GM12878 (cell line): Measurements from ENCODE around the gene DIAPH1. TPM values are rescaled to one million over a fixed set of nuclear protein-coding genes. Genes with fewer than 3 reads are reported as not detected.

Experiments used
- EGR1 ChIP-seq, 2 experiments: IDR thresholded peaks; 1 replicate in 1 of 2; 2 replicates in 1 of 2; pipeline ENCODE4 v1.6.1; 2011 to 2012; ENCODE audit warnings: low read depth in 2 of 2, low read length in 2 of 2, borderline replicate concordance in 1 of 2, mild to moderate bottlenecking in 1 of 2, moderate library complexity in 1 of 2
- HDGF ChIP-seq: fragments of 450-650 bp; IDR thresholded peaks from 2 replicates; pipeline ENCODE4 v1.6.1; 2016; ENCODE audit warnings: antibody characterized with exemption
- HSF1 ChIP-seq: fragments of 150-350 bp; IDR thresholded peaks from 2 replicates; pipeline ENCODE4 v1.6.1; 2014; ENCODE audit warnings: mild to moderate bottlenecking, low read depth, low read length
- JUNB ChIP-seq: IDR thresholded peaks from 2 replicates; pipeline ENCODE4 v1.6.1; 2016; ENCODE audit warnings: antibody characterized with exemption, mild to moderate bottlenecking
- NFIC ChIP-seq: IDR thresholded peaks from 2 replicates; pipeline ENCODE4 v1.6.1; 2012; ENCODE audit warnings: low read depth, mild to moderate bottlenecking, inconsistent platforms, low read length, moderate library complexity
- NR2F1 ChIP-seq: fragments of 450-650 bp; conservative IDR thresholded peaks from 2 replicates; pipeline ENCODE4 v1.6.1; 2017; ENCODE audit warnings: mild to moderate bottlenecking
- POLR2A ChIP-seq: IDR thresholded peaks from 2 replicates; pipeline ENCODE4 v1.6.1; 2011; ENCODE audit warnings: low read depth, mild to moderate bottlenecking, low read length
- POLR2AphosphoS5 ChIP-seq: IDR thresholded peaks from 2 replicates; pipeline ENCODE4 v1.6.1; 2011; ENCODE audit warnings: mild to moderate bottlenecking, low read length, inconsistent platforms
- POU2F2 ChIP-seq: IDR thresholded peaks from 3 replicates; pipeline ENCODE4 v1.6.1; 2011; ENCODE audit warnings: low read depth, mild to moderate bottlenecking, low read length, borderline replicate concordance
- RBBP5 ChIP-seq: fragments of 200-600 bp; sonication (generic); conservative IDR thresholded peaks from 2 replicates; pipeline ENCODE4 v1.6.1; 2016
- SMARCA5 ChIP-seq: fragments of 450-650 bp; IDR thresholded peaks from 2 replicates; pipeline ENCODE4 v1.6.1; 2017; ENCODE audit warnings: mild to moderate bottlenecking
- SP1 ChIP-seq: IDR thresholded peaks from one replicate; pipeline ENCODE4 v1.6.1; 2011; ENCODE audit warnings: low read depth, low read length
- SPI1 ChIP-seq: IDR thresholded peaks from 2 replicates; pipeline ENCODE4 v1.6.1; 2011; ENCODE audit warnings: low read depth, mild to moderate bottlenecking, low read length, moderate library complexity, borderline replicate concordance; ENCODE audit not compliant: insufficient read depth
- SUZ12 ChIP-seq: fragments of 200-600 bp; sonication (generic); IDR thresholded peaks from one replicate; pipeline ENCODE4 v1.6.1; 2018; ENCODE audit warnings: antibody characterized with exemption, mild to moderate bottlenecking; ENCODE audit not compliant: unreplicated experiment
- USF2 ChIP-seq: IDR thresholded peaks from 2 replicates; pipeline ENCODE4 v1.6.1; 2011; ENCODE audit warnings: low read depth, low read length, improper control_type of control experiment, borderline replicate concordance
- ZBED1 ChIP-seq: IDR thresholded peaks from 2 replicates; pipeline ENCODE4 v1.6.1; 2016; ENCODE audit warnings: borderline replicate concordance
- polyA plus RNA-seq, 11 experiments: library from polyadenylated mRNA; depleted of rRNA in 4 of 11; unstranded in 6 of 11; stranded (reverse) in 5 of 11; fragments of >200 nt; fragmentation: Nextera tagmentation in 4 of 11; fragmentation: Illumina TruSeq in 1 of 11; extraction: Ambion mirVana in 4 of 11; extraction: Trizol in 1 of 11; gene quantifications; 1 replicate in 1 of 11; 2 replicates in 10 of 11; pipeline versions ENCODE4 v1.2.1 to v1.2.3, GENCODE V29; 2011 to 2016; ENCODE audit warnings: inconsistent platforms in 2 of 11, missing spikeins in 2 of 11, low read depth in 1 of 11
- total RNA-seq, 4 experiments: library from RNA; depleted of rRNA in 3 of 4; stranded (reverse); fragments of >200 nt in 3 of 4; fragmentation: Illumina TruSeq in 1 of 4; extraction: Trizol in 1 of 4; gene quantifications; 2 replicates each; pipeline versions ENCODE4 v1.2.1 to v1.2.3, GENCODE V29; 2013 to 2021
- TF ChIP-seq, protein P1 (sequence below): fragments of 450-650 bp; IDR thresholded peaks from 2 replicates; pipeline ENCODE4 v1.6.1; 2016; ENCODE audit warnings: mild to moderate bottlenecking
- TF ChIP-seq, protein P2 (sequence below): fragments of 450-650 bp; IDR thresholded peaks from 2 replicates; pipeline ENCODE4 v1.6.1; 2016; ENCODE audit warnings: mild to moderate bottlenecking, moderate library complexity, borderline replicate concordance
- TF ChIP-seq, protein P3 (sequence below): fragments of 450-650 bp; IDR thresholded peaks from 2 replicates; pipeline ENCODE4 v1.6.1; 2018; ENCODE audit warnings: borderline replicate concordance, mild to moderate bottlenecking; ENCODE audit not compliant: partially characterized antibody
- TF ChIP-seq, protein P4 (sequence below): IDR thresholded peaks from 2 replicates; pipeline ENCODE4 v1.6.1; 2012; ENCODE audit warnings: low read length, inconsistent platforms

DIAPH1 gene
- total and polyA plus RNA-seq, 10 of the 15 experiments (the other 5 are each of a cell fraction or from before 2014, with no cell fraction given): 37.8 to 168 (median 59.0) TPM

- TF ChIP-seq SP1 (no peak), SUZ12 (no peak), ZBED1 (no peak), SMARCA5 (0 out of 2 replicates have a peak, but pooled peaks have one; percentile 52), POU2F2 (peak; percentile 23; the same call in 1 of the 3 replicates), USF2 (no peak), JUNB (no peak), HSF1 (no peak), SPI1 (no peak), EGR1 (IDR thresholded peaks at IDR 0.05; ENCODE audit: borderline replicate concordance in 1 of 2, low read depth in 2 of 2, low read length in 2 of 2) (no peak), NFIC (no peak), POLR2AphosphoS5 (no peak), NR2F1 (no peak), HDGF (no peak), POLR2A (0 out of 2 replicates have a peak, but pooled peaks have one; percentile 32), RBBP5 (no peak)
- TF ChIP-seq, protein P1, sequence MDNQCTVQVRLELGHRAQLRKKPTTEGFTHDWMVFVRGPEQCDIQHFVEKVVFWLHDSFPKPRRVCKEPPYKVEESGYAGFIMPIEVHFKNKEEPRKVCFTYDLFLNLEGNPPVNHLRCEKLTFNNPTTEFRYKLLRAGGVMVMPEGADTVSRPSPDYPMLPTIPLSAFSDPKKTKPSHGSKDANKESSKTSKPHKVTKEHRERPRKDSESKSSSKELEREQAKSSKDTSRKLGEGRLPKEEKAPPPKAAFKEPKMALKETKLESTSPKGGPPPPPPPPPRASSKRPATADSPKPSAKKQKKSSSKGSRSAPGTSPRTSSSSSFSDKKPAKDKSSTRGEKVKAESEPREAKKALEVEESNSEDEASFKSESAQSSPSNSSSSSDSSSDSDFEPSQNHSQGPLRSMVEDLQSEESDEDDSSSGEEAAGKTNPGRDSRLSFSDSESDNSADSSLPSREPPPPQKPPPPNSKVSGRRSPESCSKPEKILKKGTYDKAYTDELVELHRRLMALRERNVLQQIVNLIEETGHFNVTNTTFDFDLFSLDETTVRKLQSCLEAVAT: peak; percentile 96
- TF ChIP-seq, protein P2, sequence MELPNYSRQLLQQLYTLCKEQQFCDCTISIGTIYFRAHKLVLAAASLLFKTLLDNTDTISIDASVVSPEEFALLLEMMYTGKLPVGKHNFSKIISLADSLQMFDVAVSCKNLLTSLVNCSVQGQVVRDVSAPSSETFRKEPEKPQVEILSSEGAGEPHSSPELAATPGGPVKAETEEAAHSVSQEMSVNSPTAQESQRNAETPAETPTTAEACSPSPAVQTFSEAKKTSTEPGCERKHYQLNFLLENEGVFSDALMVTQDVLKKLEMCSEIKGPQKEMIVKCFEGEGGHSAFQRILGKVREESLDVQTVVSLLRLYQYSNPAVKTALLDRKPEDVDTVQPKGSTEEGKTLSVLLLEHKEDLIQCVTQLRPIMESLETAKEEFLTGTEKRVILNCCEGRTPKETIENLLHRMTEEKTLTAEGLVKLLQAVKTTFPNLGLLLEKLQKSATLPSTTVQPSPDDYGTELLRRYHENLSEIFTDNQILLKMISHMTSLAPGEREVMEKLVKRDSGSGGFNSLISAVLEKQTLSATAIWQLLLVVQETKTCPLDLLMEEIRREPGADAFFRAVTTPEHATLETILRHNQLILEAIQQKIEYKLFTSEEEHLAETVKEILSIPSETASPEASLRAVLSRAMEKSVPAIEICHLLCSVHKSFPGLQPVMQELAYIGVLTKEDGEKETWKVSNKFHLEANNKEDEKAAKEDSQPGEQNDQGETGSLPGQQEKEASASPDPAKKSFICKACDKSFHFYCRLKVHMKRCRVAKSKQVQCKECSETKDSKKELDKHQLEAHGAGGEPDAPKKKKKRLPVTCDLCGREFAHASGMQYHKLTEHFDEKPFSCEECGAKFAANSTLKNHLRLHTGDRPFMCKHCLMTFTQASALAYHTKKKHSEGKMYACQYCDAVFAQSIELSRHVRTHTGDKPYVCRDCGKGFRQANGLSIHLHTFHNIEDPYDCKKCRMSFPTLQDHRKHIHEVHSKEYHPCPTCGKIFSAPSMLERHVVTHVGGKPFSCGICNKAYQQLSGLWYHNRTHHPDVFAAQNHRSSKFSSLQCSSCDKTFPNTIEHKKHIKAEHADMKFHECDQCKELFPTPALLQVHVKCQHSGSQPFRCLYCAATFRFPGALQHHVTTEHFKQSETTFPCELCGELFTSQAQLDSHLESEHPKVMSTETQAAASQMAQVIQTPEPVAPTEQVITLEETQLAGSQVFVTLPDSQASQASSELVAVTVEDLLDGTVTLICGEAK: no peak
- TF ChIP-seq, protein P3, sequence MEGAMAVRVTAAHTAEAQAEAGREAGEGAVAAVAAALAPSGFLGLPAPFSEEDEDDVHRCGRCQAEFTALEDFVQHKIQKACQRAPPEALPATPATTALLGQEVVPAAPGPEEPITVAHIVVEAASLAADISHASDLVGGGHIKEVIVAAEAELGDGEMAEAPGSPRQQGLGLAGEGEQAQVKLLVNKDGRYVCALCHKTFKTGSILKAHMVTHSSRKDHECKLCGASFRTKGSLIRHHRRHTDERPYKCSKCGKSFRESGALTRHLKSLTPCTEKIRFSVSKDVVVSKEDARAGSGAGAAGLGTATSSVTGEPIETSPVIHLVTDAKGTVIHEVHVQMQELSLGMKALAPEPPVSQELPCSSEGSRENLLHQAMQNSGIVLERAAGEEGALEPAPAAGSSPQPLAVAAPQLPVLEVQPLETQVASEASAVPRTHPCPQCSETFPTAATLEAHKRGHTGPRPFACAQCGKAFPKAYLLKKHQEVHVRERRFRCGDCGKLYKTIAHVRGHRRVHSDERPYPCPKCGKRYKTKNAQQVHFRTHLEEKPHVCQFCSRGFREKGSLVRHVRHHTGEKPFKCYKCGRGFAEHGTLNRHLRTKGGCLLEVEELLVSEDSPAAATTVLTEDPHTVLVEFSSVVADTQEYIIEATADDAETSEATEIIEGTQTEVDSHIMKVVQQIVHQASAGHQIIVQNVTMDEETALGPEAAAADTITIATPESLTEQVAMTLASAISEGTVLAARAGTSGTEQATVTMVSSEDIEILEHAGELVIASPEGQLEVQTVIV: no peak
- TF ChIP-seq, protein P4, sequence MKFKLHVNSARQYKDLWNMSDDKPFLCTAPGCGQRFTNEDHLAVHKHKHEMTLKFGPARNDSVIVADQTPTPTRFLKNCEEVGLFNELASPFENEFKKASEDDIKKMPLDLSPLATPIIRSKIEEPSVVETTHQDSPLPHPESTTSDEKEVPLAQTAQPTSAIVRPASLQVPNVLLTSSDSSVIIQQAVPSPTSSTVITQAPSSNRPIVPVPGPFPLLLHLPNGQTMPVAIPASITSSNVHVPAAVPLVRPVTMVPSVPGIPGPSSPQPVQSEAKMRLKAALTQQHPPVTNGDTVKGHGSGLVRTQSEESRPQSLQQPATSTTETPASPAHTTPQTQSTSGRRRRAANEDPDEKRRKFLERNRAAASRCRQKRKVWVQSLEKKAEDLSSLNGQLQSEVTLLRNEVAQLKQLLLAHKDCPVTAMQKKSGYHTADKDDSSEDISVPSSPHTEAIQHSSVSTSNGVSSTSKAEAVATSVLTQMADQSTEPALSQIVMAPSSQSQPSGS: 0 out of 2 replicates have a peak, but pooled peaks have one; percentile 30
These were observed 61.1 kb downstream of the DIAPH1 start (continued) for GRCh38 chr5:141557681-141558136.
